Measurements from ENCODE around the gene PTCSC3.
"Not testable (repeated sequence)": the region's sequence is repeated elsewhere in the genome, so short reads cannot be mapped to it uniquely, and the experiment has no call there.

Gene PTCSC3

DNA sequence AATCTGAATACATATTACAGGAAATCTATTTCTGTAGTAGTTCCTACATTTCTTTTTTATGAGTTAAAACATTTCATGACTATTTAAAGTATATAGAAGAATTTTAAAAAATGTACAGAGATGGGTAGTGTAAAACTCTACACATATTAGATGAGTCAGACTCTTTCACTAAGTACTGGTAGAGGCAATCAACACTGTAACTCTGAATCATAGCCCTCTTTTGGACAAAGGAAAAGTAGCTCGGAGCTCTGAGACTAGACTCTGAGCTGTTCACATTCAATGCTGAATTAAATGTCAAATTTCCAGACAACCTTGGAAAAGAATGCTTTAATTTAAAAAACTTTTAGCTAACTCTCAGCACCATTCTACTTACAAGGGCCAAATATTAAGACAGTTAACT, 3.4 kb downstream of the PTCSC3 start:
- no peak for DNase-seq (ENCODE audit: low read depth in 2 of 2)

DNA sequence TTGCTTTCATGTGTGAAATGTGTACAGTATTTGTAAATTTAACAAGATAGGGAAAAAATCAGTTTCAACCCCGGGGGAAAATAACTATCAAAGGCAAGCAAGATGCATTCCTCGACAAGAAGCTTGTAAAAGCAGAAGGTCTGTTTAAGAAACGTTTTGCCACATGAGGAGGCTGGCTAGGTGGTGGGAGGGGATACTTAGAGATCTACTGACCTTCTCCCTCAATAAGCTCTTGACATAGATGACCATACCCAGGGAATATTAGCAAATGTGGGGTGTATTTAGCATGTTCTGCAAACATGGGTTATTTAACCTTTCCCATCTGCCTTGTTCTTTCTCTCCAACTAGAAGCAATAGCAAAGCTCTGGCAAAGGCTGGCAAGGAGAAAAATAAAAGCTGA, 4.9 kb downstream of the PTCSC3 start:
- DNase-seq (ENCODE audit: low read depth in 2 of 2): no peak

DNA sequence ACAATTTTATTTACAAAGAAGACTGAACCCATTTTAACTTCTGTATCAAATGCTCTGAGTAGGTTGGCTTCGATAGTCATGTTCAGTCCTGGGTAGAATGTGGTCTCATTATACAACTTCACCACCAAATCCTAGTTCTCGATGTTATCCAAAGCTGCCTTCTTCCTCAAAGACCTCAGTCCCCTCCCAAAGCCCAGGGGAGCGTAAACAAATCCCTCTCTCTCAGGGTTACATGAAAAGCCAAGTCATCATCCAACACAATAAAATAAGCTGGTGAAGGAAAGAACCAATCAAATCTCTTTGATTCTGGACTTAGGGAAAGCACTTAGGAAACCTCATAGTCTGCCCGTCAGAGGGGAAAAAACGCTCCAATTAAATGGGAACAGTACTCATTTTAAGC, 9.1 kb downstream of the PTCSC3 start:
- no peak for DNase-seq (ENCODE audit: low read depth in 2 of 2)

DNA sequence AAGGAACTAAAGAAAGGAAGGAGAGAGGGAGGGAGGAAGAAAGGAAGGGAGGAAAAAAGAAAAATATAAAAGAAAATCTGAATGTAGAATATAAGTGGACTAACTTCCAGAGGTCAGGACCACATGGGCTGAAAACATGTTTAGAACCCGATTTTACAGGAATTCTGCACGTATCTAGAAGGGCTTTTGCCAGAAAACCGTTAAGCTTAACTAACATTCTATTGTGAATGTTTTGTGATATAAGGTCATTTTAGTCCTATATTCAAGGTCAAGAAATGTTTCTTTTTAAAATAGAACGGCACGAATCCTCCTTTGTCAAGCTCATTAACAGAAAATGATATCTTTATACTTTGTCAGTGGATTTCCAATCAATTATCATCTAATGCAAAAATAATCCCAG, 13.1 kb downstream of the PTCSC3 start:
- no peak for DNase-seq (ENCODE audit: low read depth in 2 of 2)

DNA sequence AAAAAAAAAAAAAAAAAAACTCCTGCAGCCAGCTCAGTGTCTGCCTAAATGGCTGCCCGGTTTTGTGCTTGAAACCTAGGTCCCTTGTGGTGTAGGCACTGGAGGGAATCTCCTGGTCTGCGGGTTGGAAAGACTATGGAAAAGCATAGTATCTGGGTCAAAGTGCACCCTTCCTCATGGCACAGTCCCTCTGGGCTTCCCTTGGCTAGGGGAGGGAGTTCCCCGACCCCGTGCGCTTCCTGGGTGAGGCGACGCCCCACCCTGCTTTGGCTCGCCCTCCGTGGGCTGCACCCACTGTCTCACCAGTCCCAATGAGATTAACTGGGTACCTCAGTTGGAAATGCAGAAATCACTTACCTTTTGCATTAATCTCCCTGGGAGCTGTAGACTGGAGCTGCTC, 14.3 kb downstream of the PTCSC3 start:
- no peak for DNase-seq (ENCODE audit: low read depth in 2 of 2)

DNA sequence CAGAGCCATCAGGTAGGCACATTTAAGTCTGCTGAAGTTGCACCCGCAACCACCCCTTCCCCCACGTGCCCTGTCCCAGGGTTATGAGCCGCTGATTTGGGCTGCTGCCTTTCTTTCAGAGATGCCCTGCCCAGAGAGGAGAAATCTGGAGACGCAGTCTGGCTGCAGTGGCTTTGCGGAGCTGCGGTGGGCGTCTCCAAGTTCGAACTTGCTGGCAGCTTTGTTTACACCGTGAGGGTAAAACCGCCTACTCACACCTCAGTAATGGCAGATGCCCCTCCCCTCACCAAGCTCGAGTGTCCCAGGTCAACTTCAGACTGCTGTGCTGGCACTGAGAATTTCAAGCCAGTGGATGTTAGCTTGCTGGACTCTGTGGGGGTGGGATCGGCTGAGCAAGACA, 14.7 kb downstream of the PTCSC3 start:
- DNase-seq (ENCODE audit: low read depth in 2 of 2): no peak

DNA sequence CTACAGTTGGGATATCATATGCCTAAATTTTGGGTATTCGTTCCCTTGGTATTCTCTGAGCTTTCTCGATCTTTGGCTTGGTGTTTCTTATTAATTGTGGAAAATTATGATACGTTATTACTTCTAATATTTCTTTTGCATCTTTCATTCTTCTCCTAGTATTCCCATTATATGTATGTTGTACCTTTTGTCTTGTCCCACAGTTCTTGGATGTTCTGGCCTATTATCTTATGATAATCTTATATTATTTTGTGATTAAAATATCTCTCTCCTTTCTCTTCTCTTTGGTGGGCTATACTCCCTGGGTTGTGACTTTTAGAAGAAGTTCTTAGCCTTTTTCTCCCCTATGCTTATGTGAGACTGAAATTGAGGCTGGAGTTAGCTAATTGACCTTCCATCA, 25.2 kb downstream of the PTCSC3 start:
- DNase-seq (ENCODE audit: low read depth in 2 of 2): no peak

DNA sequence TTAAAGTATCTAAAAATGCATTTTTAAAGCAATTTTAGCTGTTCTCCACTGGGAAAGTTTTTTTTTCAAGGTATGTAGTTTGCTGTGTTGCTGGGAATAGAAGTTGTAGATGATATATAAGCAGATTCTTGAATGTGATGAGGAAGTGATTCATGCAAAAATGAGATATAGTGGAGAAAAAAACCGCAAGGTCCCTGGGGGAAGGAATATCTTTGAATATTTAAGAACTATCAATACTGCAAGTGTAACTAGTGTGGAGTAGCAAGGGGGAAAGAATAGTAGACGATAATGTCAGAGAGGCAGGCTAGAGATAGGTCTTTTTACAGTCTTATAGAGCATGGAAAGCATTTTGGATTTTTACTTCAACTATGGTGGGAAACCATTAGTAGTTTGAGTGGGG, 42.5 kb downstream of the PTCSC3 start:
- no peak for DNase-seq (ENCODE audit: low read depth in 2 of 2)

DNA sequence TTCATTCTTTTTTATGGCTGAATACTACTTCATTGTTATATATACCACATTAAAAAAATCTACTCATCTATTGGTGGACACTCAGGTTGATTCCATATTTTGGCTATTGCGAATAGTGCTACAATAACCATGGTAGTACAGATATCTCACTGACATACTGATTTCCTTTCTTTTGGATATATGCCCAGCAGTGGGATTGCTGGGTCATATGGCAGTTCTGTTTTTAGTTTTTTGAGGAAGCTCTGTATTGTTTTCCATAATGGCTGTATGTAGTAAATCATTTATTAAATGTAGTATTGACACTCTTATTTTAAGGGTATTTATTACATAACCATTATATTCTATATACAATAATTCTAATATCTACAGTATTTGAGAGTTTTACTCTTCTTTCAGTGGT, 43.7 kb downstream of the PTCSC3 start:
- no peak for DNase-seq (ENCODE audit: low read depth in 2 of 2)

DNA sequence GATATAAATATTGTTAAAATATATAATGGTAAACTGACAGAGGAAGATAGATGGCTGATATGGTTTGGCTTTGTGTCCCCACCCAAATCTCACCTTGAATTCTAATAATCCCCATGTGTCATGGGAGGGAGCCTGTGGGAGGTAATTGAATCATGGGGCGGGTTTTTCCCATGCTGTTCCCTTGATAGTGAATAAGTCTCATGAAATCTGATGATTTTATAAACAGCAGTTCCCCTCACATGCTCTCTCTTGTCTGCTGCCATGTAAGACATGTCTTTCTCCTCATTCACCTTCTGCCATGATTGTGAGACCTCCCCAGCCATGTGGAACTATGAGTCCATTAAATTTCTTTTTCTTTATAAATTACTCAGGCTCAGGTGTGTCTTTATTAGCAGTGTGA, 46.3 kb downstream of the PTCSC3 start:
- DNase-seq (ENCODE audit: low read depth in 2 of 2): no peak

DNA sequence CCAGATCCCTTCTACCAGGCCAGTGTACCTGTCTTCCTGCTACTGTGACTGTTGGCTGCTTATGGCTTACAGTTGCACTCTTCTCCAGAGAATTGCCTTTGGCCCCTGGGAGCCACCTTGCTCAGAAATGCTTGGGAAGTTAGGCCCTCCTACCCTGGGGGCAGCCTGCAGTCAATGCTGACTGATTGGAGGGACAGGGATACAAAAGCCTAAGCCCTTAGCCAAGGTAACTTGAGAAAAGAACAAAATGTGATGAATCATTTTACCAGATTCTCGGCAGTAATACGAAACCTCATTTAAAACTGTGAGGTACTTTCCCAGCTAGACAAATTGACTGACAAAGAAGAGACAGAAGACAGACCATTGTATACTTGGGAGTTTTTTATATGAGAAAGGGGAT, 47.3 kb downstream of the PTCSC3 start:
- no peak for DNase-seq (ENCODE audit: low read depth in 2 of 2)

DNA sequence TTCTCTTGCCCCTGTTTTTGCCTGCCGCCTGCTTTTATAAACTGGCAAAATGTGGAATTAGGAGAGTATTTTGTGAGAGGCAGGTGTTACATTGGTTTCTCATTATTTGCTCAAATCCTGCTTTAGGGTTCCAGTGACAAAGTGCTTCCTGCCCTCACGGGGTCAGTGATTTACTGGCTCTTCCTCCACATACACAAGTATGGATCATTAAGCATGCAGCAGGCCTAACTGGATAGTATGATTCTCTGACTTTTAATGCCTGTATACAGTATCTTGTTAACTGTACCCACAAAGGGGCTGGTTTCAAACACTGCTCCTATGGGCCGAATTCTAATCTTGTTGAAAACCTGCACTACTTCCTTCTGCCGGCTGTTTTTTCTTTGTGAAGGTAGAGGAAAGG, 63.2 kb downstream of the PTCSC3 start:
- no peak for DNase-seq (ENCODE audit: low read depth in 2 of 2)

DNA sequence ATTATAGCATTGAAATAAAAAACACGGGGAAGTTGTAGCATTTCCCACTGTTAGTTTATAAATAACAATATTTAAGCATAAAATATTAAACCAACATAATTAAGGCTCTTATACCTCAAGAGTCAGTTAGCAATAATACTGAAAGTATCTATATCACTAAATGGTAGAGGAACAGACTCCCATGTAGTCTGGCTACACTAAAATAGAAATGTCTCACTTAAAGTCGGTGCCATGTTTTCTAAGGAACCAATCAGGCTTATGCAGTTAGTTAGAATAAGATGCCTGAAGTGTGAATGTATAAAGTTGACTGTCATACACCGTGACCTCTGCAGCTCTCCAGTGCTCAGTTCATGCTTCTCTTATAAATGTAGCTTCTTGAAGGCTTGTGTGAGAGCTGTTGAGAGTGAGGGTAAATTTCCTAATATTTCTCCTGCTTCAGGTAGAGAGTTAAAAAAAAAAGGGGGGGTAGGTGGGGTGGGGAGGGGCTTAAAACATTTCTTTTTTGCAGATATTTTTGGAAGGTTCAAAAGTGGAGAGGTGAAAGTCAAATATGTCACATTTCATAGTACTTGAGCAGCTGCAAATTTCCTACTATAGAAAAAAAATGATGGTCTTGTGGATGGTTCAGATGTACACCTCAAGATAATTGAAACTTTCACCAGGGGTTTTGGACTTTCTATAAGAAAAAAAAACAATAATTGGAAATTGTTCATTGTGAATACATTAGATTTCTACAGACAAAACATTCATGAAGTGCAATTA, 64.5 kb downstream of the PTCSC3 start:
- DNase-seq (ENCODE audit: low read depth in 2 of 2): no peak

DNA sequence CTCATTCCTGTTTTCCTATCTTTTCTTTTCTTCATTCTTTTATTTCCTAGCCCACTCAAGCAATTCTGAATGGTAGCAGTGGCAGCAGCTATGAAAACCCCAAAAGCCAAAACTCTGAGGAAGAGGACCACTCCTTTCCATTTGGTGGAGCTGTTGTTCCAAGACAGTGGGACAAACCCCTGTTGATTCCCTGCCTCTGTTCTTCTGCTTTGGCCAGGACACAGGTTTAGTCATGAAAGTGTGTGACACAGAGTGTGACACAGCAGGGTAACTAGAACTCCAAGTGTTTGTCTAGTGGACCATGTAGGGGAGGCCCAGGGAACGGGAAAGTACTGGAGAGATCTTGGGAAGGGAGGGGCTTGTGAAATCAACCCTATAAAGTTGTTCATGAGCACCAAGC, 71.1 kb downstream of the PTCSC3 start:
- DNase-seq (ENCODE audit: low read depth in 2 of 2): no peak

DNA sequence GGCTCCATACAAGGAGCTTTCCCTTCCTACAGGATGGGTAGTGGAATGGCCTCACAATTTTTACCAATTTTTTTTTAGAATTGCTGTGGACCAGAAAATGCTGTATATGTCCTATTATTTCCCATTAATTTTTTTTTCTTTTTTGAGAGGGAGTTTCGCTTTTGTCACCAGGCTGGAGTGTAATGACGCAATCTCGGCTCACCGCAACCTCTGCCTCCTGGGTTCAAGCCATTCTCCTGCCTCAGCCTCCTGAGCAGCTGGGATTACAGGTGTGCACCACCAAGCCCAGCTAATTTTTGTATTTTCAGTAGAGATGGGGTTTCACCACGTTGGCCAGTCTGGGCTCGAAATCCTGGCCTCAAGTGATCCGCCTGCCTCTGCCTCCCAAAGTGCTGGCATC, 72.3 kb downstream of the PTCSC3 start:
- DNase-seq (ENCODE audit: low read depth in 2 of 2): not testable (repeated sequence)

DNA sequence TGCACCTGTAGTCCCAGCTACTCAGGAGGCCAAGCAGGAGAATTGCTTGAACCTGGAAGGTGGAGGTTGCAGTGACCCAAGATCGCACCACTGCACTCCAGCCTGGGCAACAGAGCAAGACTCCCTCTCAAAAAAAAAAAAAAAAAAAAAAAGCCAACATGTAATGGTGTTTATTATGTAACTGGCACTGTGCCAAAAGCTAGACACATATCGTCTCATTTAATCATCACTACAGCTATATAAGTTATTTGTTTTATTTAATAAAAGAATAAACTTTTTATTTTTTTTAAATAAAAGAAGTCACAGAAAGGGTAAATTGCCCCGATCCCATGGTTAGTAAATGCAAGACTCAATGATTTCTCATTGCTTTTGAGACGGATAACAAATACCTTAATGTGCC, 76.9 kb downstream of the PTCSC3 start:
- no peak for DNase-seq (ENCODE audit: low read depth in 2 of 2)

DNA sequence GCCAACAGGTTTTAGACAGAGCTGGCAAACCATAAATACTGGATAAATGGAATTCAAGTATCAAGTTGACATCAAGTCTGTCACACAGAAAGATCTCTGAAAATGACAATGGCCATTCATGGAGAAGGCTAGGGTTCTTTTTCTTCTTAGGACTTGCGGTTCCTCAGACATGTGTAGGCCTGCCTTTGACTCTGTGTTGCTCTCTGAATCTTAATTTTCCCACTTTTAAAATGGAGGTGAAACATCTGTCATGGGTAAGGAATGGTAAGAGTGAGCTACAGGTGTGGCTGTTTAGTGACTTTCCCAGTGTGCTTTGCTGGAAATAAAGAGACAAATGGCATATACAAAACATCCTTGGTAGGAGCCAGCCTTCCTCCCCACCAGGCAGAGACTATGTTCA, 79.2 kb downstream of the PTCSC3 start:
- DNase-seq (ENCODE audit: low read depth in 2 of 2): no peak

DNA sequence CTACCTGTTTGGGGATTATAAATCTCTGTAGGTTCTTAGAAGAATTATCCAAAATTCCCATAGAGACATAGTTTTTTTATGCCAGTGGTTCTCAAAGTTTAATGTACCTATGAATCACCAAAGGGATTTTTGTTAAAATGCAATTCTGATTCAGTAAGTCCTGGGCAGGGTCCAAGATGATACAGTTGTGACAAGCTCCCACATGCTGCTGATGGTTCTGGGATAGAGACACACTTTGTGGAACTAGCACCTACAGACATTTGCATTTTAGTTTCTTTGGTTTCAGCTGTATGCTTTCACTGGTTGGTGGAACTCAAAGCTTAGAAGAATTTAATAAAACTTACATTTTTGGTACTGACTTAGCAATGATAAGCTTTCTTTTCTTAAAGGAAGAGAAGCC, 80.4 kb downstream of the PTCSC3 start:
- DNase-seq (ENCODE audit: low read depth in 2 of 2): no peak

DNA sequence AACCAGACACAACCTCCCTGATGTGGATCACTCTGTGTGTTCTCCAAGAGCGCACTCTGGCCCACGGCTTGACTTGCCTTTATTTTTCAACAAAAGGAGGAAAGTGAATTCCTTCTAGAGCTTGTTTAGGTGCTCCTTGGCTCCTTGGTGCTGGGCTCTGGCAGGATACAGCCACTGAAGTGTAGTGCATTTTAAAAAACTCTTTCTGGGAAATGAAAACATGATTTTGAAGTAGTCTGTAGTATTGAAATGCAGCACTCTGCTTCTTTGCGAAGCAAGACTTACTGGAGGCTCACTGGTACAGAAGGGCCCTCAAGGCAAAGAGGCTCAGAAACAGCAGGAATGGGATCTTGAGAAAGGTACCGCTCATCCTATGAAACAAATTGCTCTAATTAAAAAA, 81.6 kb downstream of the PTCSC3 start:
- no peak for DNase-seq (ENCODE audit: low read depth in 2 of 2)

DNA sequence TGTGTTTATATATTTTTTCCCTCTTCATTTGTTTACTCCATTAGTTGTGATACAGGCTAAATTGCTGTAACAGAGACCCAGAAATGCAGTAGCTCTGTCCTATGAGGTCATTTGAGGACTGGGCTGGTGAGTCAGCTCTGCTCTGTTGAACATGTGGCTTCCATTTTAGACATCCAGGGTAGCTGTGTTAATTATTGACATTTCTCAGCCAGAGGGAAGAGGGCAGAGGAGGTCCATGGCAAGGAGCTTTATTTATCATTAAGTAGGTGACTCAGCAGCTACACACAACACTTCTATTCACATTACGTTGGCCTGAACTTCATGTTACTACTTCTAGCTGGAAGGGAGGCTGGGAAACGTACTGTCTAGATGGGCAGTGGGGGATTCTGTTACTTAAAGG, 85.4 kb downstream of the PTCSC3 start:
- no peak for DNase-seq (ENCODE audit: low read depth in 2 of 2)

DNA sequence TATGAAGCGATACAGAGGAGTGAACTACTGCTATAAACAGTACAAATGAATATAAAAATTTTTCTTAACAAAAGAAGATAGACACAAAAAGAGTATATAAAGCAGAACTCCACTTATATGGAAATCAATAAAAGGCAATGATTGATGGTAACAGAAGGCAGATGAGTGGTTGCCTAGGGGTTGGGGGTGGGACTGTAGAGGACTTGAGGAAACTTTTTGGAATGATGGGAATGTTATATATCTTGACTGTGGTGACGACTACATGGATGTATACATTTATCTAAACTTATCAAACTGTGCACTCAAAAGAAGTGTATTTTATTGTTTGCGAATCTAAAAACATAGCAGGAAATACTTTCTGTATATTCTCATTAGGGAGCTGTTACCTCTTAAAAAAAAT, 89.1 kb downstream of the PTCSC3 start:
- DNase-seq (ENCODE audit: low read depth in 2 of 2): no peak

DNA sequence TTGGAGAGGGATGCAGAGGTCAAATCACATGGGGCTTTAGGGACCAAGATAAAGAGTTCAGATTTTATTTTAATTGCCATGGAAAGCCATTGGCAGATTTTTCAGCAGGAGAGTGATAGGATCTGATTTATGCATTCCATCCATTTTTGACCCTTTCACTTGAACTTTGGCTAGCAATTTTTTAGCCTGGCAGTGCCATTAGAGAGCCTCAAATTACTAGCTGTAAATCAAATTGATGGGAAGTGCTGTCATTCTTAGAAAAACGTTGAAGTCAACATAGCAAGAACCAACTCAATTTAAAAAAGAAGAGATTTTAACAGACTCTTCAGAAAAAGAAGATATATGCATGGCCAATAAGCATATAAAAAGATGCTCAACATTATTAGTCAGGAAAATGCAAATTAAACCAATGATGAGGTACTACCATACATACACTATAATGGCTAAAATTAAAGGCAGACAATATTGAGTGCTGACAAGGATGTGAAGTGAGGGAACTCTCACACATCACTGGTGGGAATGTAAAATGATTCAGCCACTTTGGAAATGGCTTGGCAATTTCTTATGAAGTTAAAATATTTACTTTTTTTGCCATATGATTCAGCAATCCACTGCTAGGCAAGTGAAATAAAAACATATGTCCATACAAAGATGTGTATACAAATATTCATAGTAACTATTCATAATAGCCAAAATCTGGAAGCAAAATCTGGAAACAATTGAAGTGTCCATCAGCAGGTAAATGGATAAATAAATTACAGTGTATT, 89.7 kb downstream of the PTCSC3 start:
- DNase-seq (ENCODE audit: low read depth in 2 of 2): no peak

DNA sequence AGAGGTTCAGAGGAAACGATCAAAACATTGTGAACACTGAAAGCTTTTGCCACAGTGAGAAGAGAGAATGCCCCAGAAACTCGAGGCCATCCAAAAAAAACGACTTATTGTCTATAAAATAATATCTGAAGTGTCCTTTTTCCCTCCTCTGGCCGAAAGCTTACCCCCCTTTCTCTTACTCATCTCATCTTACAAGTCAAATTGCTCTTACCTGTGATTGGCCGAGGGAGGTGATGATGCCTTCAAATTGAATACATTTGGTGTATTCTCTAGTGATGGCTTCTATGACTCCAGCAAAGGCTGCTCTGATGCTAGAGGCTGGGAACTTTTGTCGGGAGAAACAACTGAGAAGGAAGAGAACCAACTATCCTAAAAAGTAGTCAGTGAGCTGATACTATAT, 90.7 kb downstream of the PTCSC3 start:
- DNase-seq (ENCODE audit: low read depth in 2 of 2): no peak
